ENCODE results near the gene PSORS1C2.

Gene PSORS1C2

GRCh38 chr6:31131595-31131994, 7.3 kb downstream of the PSORS1C2 start:
- DNase-seq (ENCODE audit: extremely low spot score) = no peak
- TF ChIP-seq NFRKB (IDR thresholded peaks at IDR 0.05) (no peak), PKNOX1 (IDR thresholded peaks at IDR 0.05) (no peak), CTBP1 (IDR thresholded peaks at IDR 0.05; ENCODE audit: borderline replicate concordance) (no peak), ARNT (IDR thresholded peaks at IDR 0.05) (no peak), FOXA1 (IDR thresholded peaks at IDR 0.05) (no peak), HDGF (IDR thresholded peaks at IDR 0.05; ENCODE audit: borderline replicate concordance) (no peak), SP1 (IDR thresholded peaks at IDR 0.05) (no peak), BHLHE40 (IDR thresholded peaks at IDR 0.05; ENCODE audit: borderline replicate concordance) (no peak), ZNF384 (IDR thresholded peaks at IDR 0.05) (no peak), LEF1 (IDR thresholded peaks at IDR 0.05; ENCODE audit: borderline replicate concordance) (no peak), FOXM1 (IDR thresholded peaks at IDR 0.05; ENCODE audit: borderline replicate concordance) (no peak), TARDBP (IDR thresholded peaks at IDR 0.05) (no peak), ELF4 (IDR thresholded peaks at IDR 0.05) (no peak), SUZ12 (IDR thresholded peaks at IDR 0.05) (no peak), FOXK2 (IDR thresholded peaks at IDR 0.05) (no peak), L3MBTL2 (conservative IDR thresholded peaks at IDR 0.05) (no peak)
- POLR2A ChIA-PET = no interaction called here
- CTCF ChIA-PET = interaction anchor here (0.6 to 1.3 kb wide), 2 partner anchors 61 to 1186 kb away, joined by 4 to 6 read pairs; no protein-coding TSS in a partner anchor

GRCh38 chr6:31130751-31131150, 8.1 kb downstream of the PSORS1C2 start:
- DNase-seq (ENCODE audit: extremely low spot score) = no peak
- CTCF ChIA-PET = interaction anchor here (0.5 to 1.3 kb wide), 3 partner anchors 9 to 1917 kb away, joined by 3 to 4 read pairs (median 3); partner anchors contain the start of gene PSORS1C2
- POLR2A ChIA-PET = interaction anchor here (1.6 kb wide), 1 partner anchor 10 kb away, joined by 4 read pairs; no protein-coding TSS in a partner anchor
- TF ChIP-seq L3MBTL2 (conservative IDR thresholded peaks at IDR 0.05) (no peak), ELF4 (IDR thresholded peaks at IDR 0.05) (no peak), FOXM1 (IDR thresholded peaks at IDR 0.05; ENCODE audit: borderline replicate concordance) (no peak), NFRKB (IDR thresholded peaks at IDR 0.05) (no peak), HDGF (IDR thresholded peaks at IDR 0.05; ENCODE audit: borderline replicate concordance) (no peak), SUZ12 (IDR thresholded peaks at IDR 0.05) (no peak), FOXK2 (IDR thresholded peaks at IDR 0.05) (no peak), LEF1 (IDR thresholded peaks at IDR 0.05; ENCODE audit: borderline replicate concordance) (no peak), ZNF384 (IDR thresholded peaks at IDR 0.05) (no peak), FOXA1 (IDR thresholded peaks at IDR 0.05) (no peak), PKNOX1 (IDR thresholded peaks at IDR 0.05) (no peak), CTBP1 (IDR thresholded peaks at IDR 0.05; ENCODE audit: borderline replicate concordance) (no peak), TARDBP (IDR thresholded peaks at IDR 0.05) (no peak)

- CTCF ChIA-PET = interaction anchor here (0.6 to 2.2 kb wide), 5 partner anchors 12 to 61 kb away, joined by 3 to 11 read pairs (median 3); partner anchors contain the start of gene PSORS1C1
- TF ChIP-seq TARDBP (IDR thresholded peaks at IDR 0.05) (no peak), HDGF (IDR thresholded peaks at IDR 0.05; ENCODE audit: borderline replicate concordance) (no peak), ELF4 (IDR thresholded peaks at IDR 0.05) (no peak)
- DNase-seq (ENCODE audit: extremely low spot score) = no peak
- POLR2A ChIA-PET = interaction anchor here (1.6 to 1.8 kb wide), 2 partner anchors 12 to 24 kb away, joined by 4 read pairs; no protein-coding TSS in a partner anchor
Measured at GRCh38 chr6:31129130-31129529, 9.7 kb downstream of the PSORS1C2 start.

GRCh38 chr6:31128093-31128676, 10.7 kb downstream of the PSORS1C2 start:
- TF ChIP-seq HDGF (IDR thresholded peaks at IDR 0.05; ENCODE audit: borderline replicate concordance) = no peak
- TF ChIP-seq SUZ12 (IDR thresholded peaks at IDR 0.05) = no peak
- no peak for TF ChIP-seq CTBP1 (IDR thresholded peaks at IDR 0.05; ENCODE audit: borderline replicate concordance)
- no peak for TF ChIP-seq ELF4 (IDR thresholded peaks at IDR 0.05)
- TF ChIP-seq LEF1 (IDR thresholded peaks at IDR 0.05; ENCODE audit: borderline replicate concordance) = no peak
- ChIA-PET CTCF (interaction anchor here (0.6 to 2.2 kb wide), 5 partner anchors 11 to 62 kb away, joined by 3 to 11 read pairs (median 5); no protein-coding TSS in a partner anchor), POLR2A (no interaction called here)
- DNase-seq (ENCODE audit: extremely low spot score) = peak; percentile 76

GRCh38 chr6:31126396-31127175, 12.3 kb downstream of the PSORS1C2 start:
- TF ChIP-seq ZNF384 (IDR thresholded peaks at IDR 0.05) = no peak
- no peak for TF ChIP-seq CTBP1 (IDR thresholded peaks at IDR 0.05; ENCODE audit: borderline replicate concordance)
- TF ChIP-seq SP1 (IDR thresholded peaks at IDR 0.05) = no peak
- no peak for TF ChIP-seq LEF1 (IDR thresholded peaks at IDR 0.05; ENCODE audit: borderline replicate concordance)
- TF ChIP-seq ELF4 (IDR thresholded peaks at IDR 0.05) = no peak
- TF ChIP-seq FOXM1 (IDR thresholded peaks at IDR 0.05; ENCODE audit: borderline replicate concordance) = no peak
- no peak for TF ChIP-seq PKNOX1 (IDR thresholded peaks at IDR 0.05)
- no peak for TF ChIP-seq TARDBP (IDR thresholded peaks at IDR 0.05)
- TF ChIP-seq HDGF (IDR thresholded peaks at IDR 0.05; ENCODE audit: borderline replicate concordance) = no peak
- TF ChIP-seq NFRKB (IDR thresholded peaks at IDR 0.05) = no peak
- TF ChIP-seq ARNT (IDR thresholded peaks at IDR 0.05) = no peak
- no peak for TF ChIP-seq SUZ12 (IDR thresholded peaks at IDR 0.05)
- no peak for TF ChIP-seq BHLHE40 (IDR thresholded peaks at IDR 0.05; ENCODE audit: borderline replicate concordance)
- TF ChIP-seq FOXA1 (IDR thresholded peaks at IDR 0.05) = no peak
- TF ChIP-seq L3MBTL2 (conservative IDR thresholded peaks at IDR 0.05) = no peak
- no peak for TF ChIP-seq FOXK2 (IDR thresholded peaks at IDR 0.05)

More at GRCh38 chr6:31126396-31127175, 12.3 kb downstream of the PSORS1C2 start:
- ChIA-PET CTCF (interaction anchor here (0.9 to 1.5 kb wide), 5 partner anchors 10 to 39 kb away, joined by 3 to 7 read pairs (median 3); partner anchors contain the start of gene PSORS1C1), POLR2A (no interaction called here)
- no peak for DNase-seq (ENCODE audit: extremely low spot score)
